Endothelial cell of umbilical vein (primary cell): ENCODE results near the gene TRMT11. TPM values are rescaled to one million over a fixed set of nuclear protein-coding genes. Genes with fewer than 3 reads are reported as not detected.

Experiments used
- BruUV-seq: library from RNA; stranded (reverse); fragments of 400-500 nt; replicated peaks from 2 replicates; lab custom pipeline; 2021; lab: Mats Ljungman, UMichigan
- CTCF ChIA-PET: fragments of 300-600, 350-600 bp; sonication (Branson Sonifier 250); formaldehyde crosslinking; loops from one replicate; lab custom pipeline; 2021; ENCODE audit warnings: antibody characterized with exemption, inconsistent platforms; lab: Charles Lee
- POLR2A ChIA-PET: fragments of 300-600, 350-600 bp; sonication (Branson Sonifier 250); formaldehyde crosslinking; loops from one replicate; lab custom pipeline; 2021; ENCODE audit warnings: antibody characterized with exemption, inconsistent platforms; lab: Charles Lee
- DNase-seq: peaks from one replicate; pipeline ENCODE4 v3.0.0-alpha.2; 2011; ENCODE audit warnings: low read depth, low spot score
- FAIRE-seq: peaks from 2 replicates; lab custom pipeline; 2011; peaks lifted over from hg19 to GRCh38; lab: Jason Lieb, UNC
- H2AFZ ChIP-seq: 2 replicates; pipeline ENCODE4 v1.6.0; 2012; ENCODE audit warnings: low read depth, low read length, control low read depth, inconsistent platforms
- H3K27ac ChIP-seq: 2 replicates; pipeline ENCODE4 v1.5.1; 2011; ENCODE audit warnings: low read depth, mild to moderate bottlenecking, control low read depth, low read length, moderate library complexity; ENCODE audit not compliant: insufficient read depth
- H3K27me3 ChIP-seq, 2 experiments: 2 replicates each; pipeline versions ENCODE4 v1.6.0 to v1.6.1; 2011; ENCODE audit warnings: low read length in 2 of 2, mixed read lengths in 1 of 2; ENCODE audit not compliant: control insufficient read depth in 2 of 2, insufficient read depth in 2 of 2
- H3K36me3 ChIP-seq, 2 experiments: 2 replicates in 1 of 2; 3 replicates in 1 of 2; pipeline ENCODE4 v1.5.1; 2011; ENCODE audit warnings: low read length in 2 of 2, mild to moderate bottlenecking in 1 of 2, moderate library complexity in 1 of 2; ENCODE audit not compliant: control insufficient read depth in 2 of 2, insufficient read depth in 2 of 2; ENCODE audit errors: extremely low read depth in 1 of 2
- H3K4me1 ChIP-seq: 3 replicates; pipeline ENCODE4 v1.5.1; 2011; ENCODE audit warnings: mild to moderate bottlenecking, low read length; ENCODE audit not compliant: control insufficient read depth, insufficient read depth; ENCODE audit errors: extremely low read depth
- H3K4me2 ChIP-seq: 2 replicates; pipeline ENCODE4 v1.6.1; 2011; ENCODE audit warnings: low read length, control low read depth, mixed read lengths; ENCODE audit not compliant: insufficient read depth
- H3K4me3 ChIP-seq, 3 experiments: fragments of 200-600 bp in 1 of 3; sonication (generic), shearing (Covaris generic) in 1 of 3; replicated peaks in 1 of 3; 2 replicates each; pipeline ENCODE4 v1.5.1; 2011 to 2016; ENCODE audit warnings: control low read depth in 3 of 3, low read length in 3 of 3, mild to moderate bottlenecking in 2 of 3, inconsistent platforms in 1 of 3, low read depth in 1 of 3, moderate library complexity in 1 of 3; ENCODE audit not compliant: insufficient read depth in 1 of 3
- H3K79me2 ChIP-seq: 2 replicates; pipeline ENCODE4 v1.6.0; 2012; ENCODE audit warnings: low read length, inconsistent platforms; ENCODE audit not compliant: control insufficient read depth, insufficient read depth
- H3K9ac ChIP-seq: replicated peaks from 2 replicates; pipeline ENCODE3; 2011; ENCODE audit warnings: low read length, control low read depth; ENCODE audit not compliant: insufficient read depth; ENCODE audit errors: extremely low read depth
- H3K9me1 ChIP-seq: replicated peaks from 3 replicates; pipeline ENCODE4 v1.6.0; 2011; ENCODE audit warnings: mild to moderate bottlenecking, low read length; ENCODE audit not compliant: control insufficient read depth, insufficient read depth; ENCODE audit errors: extremely low read depth
- H3K9me3 ChIP-seq: replicated peaks from 2 replicates; pipeline ENCODE4 v1.5.1; 2012; ENCODE audit warnings: low read length, inconsistent platforms; ENCODE audit not compliant: control insufficient read depth, insufficient read depth
- H4K20me1 ChIP-seq: replicated peaks from 2 replicates; pipeline ENCODE3; 2011; ENCODE audit warnings: mild to moderate bottlenecking, low read length; ENCODE audit not compliant: control insufficient read depth, insufficient read depth; ENCODE audit errors: extremely low read depth
- EZH2 ChIP-seq: IDR thresholded peaks from 2 replicates; pipeline ENCODE4 v1.6.1; 2012; ENCODE audit warnings: borderline replicate concordance, low read depth, mild to moderate bottlenecking, moderate library complexity, low read length, inconsistent platforms; ENCODE audit not compliant: severe bottlenecking
- FOS ChIP-seq: IDR thresholded peaks from 2 replicates; pipeline ENCODE4 v1.6.1; 2011; ENCODE audit warnings: mild to moderate bottlenecking, low read length, moderate library complexity, borderline replicate concordance; ENCODE audit not compliant: insufficient read depth
- GATA2 ChIP-seq: IDR thresholded peaks from 2 replicates; pipeline ENCODE4 v1.7.0; 2011; ENCODE audit warnings: low read depth, mild to moderate bottlenecking, moderate library complexity, mixed read lengths, low read length; ENCODE audit not compliant: insufficient read length, insufficient read depth
- JUN ChIP-seq: IDR thresholded peaks from 2 replicates; pipeline ENCODE4 v1.6.1; 2011; ENCODE audit warnings: borderline replicate concordance, low read depth; ENCODE audit not compliant: insufficient read length, insufficient read depth
- MYC ChIP-seq: IDR thresholded peaks from one replicate; pipeline ENCODE4 v1.6.1; 2011; ENCODE audit warnings: mild to moderate bottlenecking, low read depth, low read length
- POLR2A ChIP-seq: IDR thresholded peaks from 2 replicates; pipeline ENCODE4 v1.6.1; 2012; ENCODE audit warnings: low read depth, mild to moderate bottlenecking, control low read depth, low read length
- POLR2AphosphoS5 ChIP-seq: IDR thresholded peaks from 2 replicates; pipeline ENCODE4 v1.6.1; 2012; ENCODE audit warnings: low read depth, mild to moderate bottlenecking, control low read depth, low read length, moderate library complexity; ENCODE audit not compliant: insufficient read depth
- dilution Hi-C: fragments of 300-500 bp; cut with MboI; formaldehyde crosslinking; loops from one replicate; pipeline ENCODE4 v1.15.0; 2019; ENCODE audit warnings: low sequenced_read_pairs; ENCODE audit not compliant: extremely low pct_ligation_motif_present
- intact Hi-C: fragments of 100-400 bp; cut with micrococcal nuclease; formaldehyde crosslinking; loops from one replicate; pipeline ENCODE4 v1.10.0; 2022
- polyA plus RNA-seq, 4 experiments: library from polyadenylated mRNA; depleted of rRNA in 3 of 4; stranded (reverse) in 3 of 4; unstranded in 1 of 4; fragments of >200 nt; gene quantifications; 2 replicates each; pipeline versions ENCODE4 v1.2.1 to v1.2.3, GENCODE V29; 2011 to 2012; ENCODE audit warnings: missing spikeins in 1 of 4
- total RNA-seq: library from RNA; stranded (reverse); gene quantifications from 2 replicates; pipeline ENCODE4 v1.2.3, GENCODE V29; 2021
- TF ChIP-seq, protein P1 (sequence below): IDR thresholded peaks from 2 replicates; pipeline ENCODE4 v1.6.1; 2011; ENCODE audit not compliant: insufficient read depth, insufficient read length
- TF ChIP-seq, protein P2 (sequence below), 2 donors: IDR thresholded peaks; 1 replicate in 1 of 2; 2 replicates in 1 of 2; pipeline ENCODE4 v1.5.1; 2011; ENCODE audit warnings: low read length in 2 of 2, mild to moderate bottlenecking in 2 of 2, moderate library complexity in 2 of 2, control low read depth in 1 of 2, inconsistent platforms in 1 of 2, low read depth in 1 of 2; ENCODE audit not compliant: insufficient read depth in 1 of 2; ENCODE audit errors: extremely low read depth in 1 of 2

Gene TRMT11
- total and polyA plus RNA-seq, 2 donors (not counting 3 experiments of a cell fraction or from before 2014, with no cell fraction given): 5.1 to 10.7 TPM

DNA sequence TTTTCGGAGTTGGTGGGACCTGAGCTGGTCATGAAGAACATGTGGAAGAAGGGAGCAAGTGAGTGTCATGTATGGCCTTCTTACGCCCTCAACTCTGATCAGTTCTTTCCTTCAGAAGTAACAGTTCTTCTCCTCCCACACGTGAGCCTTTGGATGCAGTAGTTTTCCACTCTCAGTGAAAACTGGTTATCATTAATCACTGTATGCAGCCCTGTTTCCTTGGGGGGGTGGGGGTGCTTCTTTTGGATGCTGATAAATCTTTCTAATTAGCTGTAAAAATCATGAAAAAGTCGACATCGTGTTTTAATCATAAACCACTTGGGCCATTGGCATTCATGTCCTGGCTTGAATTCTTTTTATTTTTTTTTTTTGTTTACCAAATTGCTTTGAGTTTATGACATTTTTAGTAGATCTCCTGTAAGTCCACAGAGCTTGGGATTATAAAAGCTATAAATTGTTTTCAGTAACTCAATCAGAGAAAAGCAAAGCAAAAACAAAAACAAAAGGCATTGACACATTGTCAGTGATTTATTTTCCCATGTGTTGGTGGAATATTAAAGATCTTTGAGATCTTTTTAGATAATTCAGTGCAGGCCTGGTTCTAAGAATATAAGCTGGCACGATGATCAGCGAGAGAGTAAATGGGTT is 84.8 kb downstream of the TRMT11 start:
- H3K9me3 ChIP-seq: no peaks in the 10 kb centered on the region
- DNase-seq: no peak
- H3K4me3 ChIP-seq: no peak overlapping the region
- ChIA-PET CTCF (interaction anchor here (0.9 to 1.2 kb wide), 3 partner anchors 12 to 586 kb away, joined by 3 to 4 read pairs (median 3); no protein-coding TSS in a partner anchor), POLR2A (no interaction called here)
- H3K4me1 ChIP-seq: no peaks in the 10 kb centered on the region
- no peak overlapping the region for H3K27ac ChIP-seq
- no peaks in the 10 kb centered on the region for H3K79me2 ChIP-seq
- no peak for TF ChIP-seq POLR2A
- TF ChIP-seq, protein P1, sequence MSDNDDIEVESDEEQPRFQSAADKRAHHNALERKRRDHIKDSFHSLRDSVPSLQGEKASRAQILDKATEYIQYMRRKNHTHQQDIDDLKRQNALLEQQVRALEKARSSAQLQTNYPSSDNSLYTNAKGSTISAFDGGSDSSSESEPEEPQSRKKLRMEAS: no peak
- TF ChIP-seq, protein P2, sequence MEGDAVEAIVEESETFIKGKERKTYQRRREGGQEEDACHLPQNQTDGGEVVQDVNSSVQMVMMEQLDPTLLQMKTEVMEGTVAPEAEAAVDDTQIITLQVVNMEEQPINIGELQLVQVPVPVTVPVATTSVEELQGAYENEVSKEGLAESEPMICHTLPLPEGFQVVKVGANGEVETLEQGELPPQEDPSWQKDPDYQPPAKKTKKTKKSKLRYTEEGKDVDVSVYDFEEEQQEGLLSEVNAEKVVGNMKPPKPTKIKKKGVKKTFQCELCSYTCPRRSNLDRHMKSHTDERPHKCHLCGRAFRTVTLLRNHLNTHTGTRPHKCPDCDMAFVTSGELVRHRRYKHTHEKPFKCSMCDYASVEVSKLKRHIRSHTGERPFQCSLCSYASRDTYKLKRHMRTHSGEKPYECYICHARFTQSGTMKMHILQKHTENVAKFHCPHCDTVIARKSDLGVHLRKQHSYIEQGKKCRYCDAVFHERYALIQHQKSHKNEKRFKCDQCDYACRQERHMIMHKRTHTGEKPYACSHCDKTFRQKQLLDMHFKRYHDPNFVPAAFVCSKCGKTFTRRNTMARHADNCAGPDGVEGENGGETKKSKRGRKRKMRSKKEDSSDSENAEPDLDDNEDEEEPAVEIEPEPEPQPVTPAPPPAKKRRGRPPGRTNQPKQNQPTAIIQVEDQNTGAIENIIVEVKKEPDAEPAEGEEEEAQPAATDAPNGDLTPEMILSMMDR (IDR thresholded peaks at IDR 0.05; ENCODE audit: extremely low read depth in 1 of 2, insufficient read depth in 1 of 2, low read depth in 1 of 2, low read length in 2 of 2): no peak
- no peak for TF ChIP-seq POLR2AphosphoS5
- TF ChIP-seq JUN: no peak
- no peak for TF ChIP-seq FOS
- TF ChIP-seq MYC: no peak
- TF ChIP-seq EZH2: no peak
- TF ChIP-seq GATA2: no peak
- no peak for FAIRE-seq
- H3K9ac ChIP-seq: no peak overlapping the region
- H3K36me3 ChIP-seq: no peaks in the 10 kb centered on the region
- no TSS peak for BruUV-seq
- dilution Hi-C loops (no loop called here), intact Hi-C loops (no loop called here)
- H3K27me3 ChIP-seq: no peaks in the 10 kb centered on the region
- no peaks in the 10 kb centered on the region for H3K9me1 ChIP-seq
- H3K4me2 ChIP-seq: no peak overlapping the region
- H2AFZ ChIP-seq: no peak overlapping the region
- H4K20me1 ChIP-seq: no peaks in the 10 kb centered on the region
